K562 (cell line): ENCODE data around the gene PARD3B. TPM values are rescaled to one million over a fixed set of nuclear protein-coding genes. Genes with fewer than 3 reads are reported as not detected.

Source experiments
- ATAC-seq: fragments of 200-7000 bp; cut with Tn5 transposase; 3 replicates; pipeline ENCODE4 v1.9.1; 2020; ENCODE audit warnings: moderate library complexity
- BruUV-seq: library from RNA; stranded (reverse); fragments of 400-500 nt; replicated peaks from 2 replicates; lab custom pipeline; 2021; lab: Mats Ljungman, UMichigan
- CTCF ChIA-PET: fragments of 300-600 bp; formaldehyde crosslinking; extraction: SDS; loops from one replicate; lab custom pipeline; 2021; ENCODE audit warnings: low intra/inter-chr PET ratio; lab: Yijun Ruan, JAX
- POLR2A ChIA-PET: fragments of 300-600, 350-650 bp; sonication (Branson Sonifier 250); formaldehyde crosslinking; extraction: SDS; loops from one replicate; lab custom pipeline; 2021; ENCODE audit warnings: antibody characterized with exemption, inconsistent platforms; lab: Yijun Ruan, JAX
- DNase-seq, 4 experiments: peaks; one replicate each; pipeline versions ENCODE4 v3.0.0 to v3.0.0-alpha.2; 2011 to 2018; ENCODE audit warnings: low spot score in 3 of 4, mixed read lengths in 3 of 4; ENCODE audit errors: extremely low read depth in 1 of 4
- FAIRE-seq: peaks from 2 replicates; lab custom pipeline; 2011; peaks lifted over from hg19 to GRCh38; lab: Jason Lieb, UNC
- H2AFZ ChIP-seq: 2 replicates; pipeline ENCODE4 v1.6.0; 2011; ENCODE audit warnings: low read depth, low read length, control low read depth, inconsistent platforms
- H3K27ac ChIP-seq: fragments of 200-600 bp; 3 replicates; pipeline ENCODE4 v1.8.0; 2011; ENCODE audit warnings: low read depth, mild to moderate bottlenecking, control low read depth, inconsistent platforms, low read length, moderate library complexity, mixed read lengths; ENCODE audit errors: extremely low read depth
- H3K27me3 ChIP-seq, 2 experiments: fragments of 300-600 bp in 1 of 2; 2 replicates in 1 of 2; 3 replicates in 1 of 2; pipeline versions ENCODE4 v1.6.0 to v1.8.0; 2011; ENCODE audit warnings: inconsistent platforms in 2 of 2, low read length in 2 of 2, mild to moderate bottlenecking in 1 of 2, mixed read lengths in 1 of 2, moderate library complexity in 1 of 2; ENCODE audit not compliant: control insufficient read depth in 2 of 2, insufficient read depth in 2 of 2
- H3K36me3 ChIP-seq: fragments of 300-600 bp; 3 replicates; pipeline ENCODE4 v1.8.0; 2011; ENCODE audit warnings: mild to moderate bottlenecking, low read length, inconsistent platforms; ENCODE audit not compliant: control insufficient read depth, insufficient read depth
- H3K4me1 ChIP-seq, 2 experiments: fragments of 200-600 bp in 1 of 2; replicated peaks in 1 of 2; 2 replicates in 1 of 2; 3 replicates in 1 of 2; pipeline versions ENCODE4 v1.5.1 to v1.8.0; 2011; ENCODE audit warnings: inconsistent platforms in 2 of 2, low read length in 2 of 2, mild to moderate bottlenecking in 1 of 2, mixed read lengths in 1 of 2, moderate library complexity in 1 of 2; ENCODE audit not compliant: control insufficient read depth in 2 of 2, insufficient read depth in 2 of 2
- H3K4me2 ChIP-seq: 2 replicates; pipeline ENCODE4 v1.6.1; 2011; ENCODE audit warnings: low read length, control low read depth, inconsistent platforms, mixed read lengths; ENCODE audit not compliant: insufficient read depth
- H3K4me3 ChIP-seq: fragments of 200-600 bp; sonication (generic), shearing (Covaris generic); 2 replicates; pipeline ENCODE4 v1.5.1; 2016; ENCODE audit warnings: control low read depth, inconsistent platforms
- H3K79me2 ChIP-seq: fragments of 200-600 bp; 3 replicates; pipeline ENCODE4 v1.8.0; 2011; ENCODE audit warnings: low read length, inconsistent platforms; ENCODE audit not compliant: control insufficient read depth, insufficient read depth
- H3K9ac ChIP-seq, 2 experiments: 2 replicates each; pipeline versions ENCODE4 v1.6.0 to v1.6.1; 2011; ENCODE audit warnings: low read depth in 2 of 2, low read length in 2 of 2, control low read depth in 1 of 2, inconsistent platforms in 1 of 2, mild to moderate bottlenecking in 1 of 2, mixed read lengths in 1 of 2; ENCODE audit not compliant: insufficient read depth in 1 of 2
- H3K9me1 ChIP-seq: one replicate; pipeline ENCODE4 v1.6.0; 2011; ENCODE audit warnings: inconsistent platforms, mild to moderate bottlenecking, low read length, moderate library complexity; ENCODE audit not compliant: control insufficient read depth, insufficient read depth
- H3K9me3 ChIP-seq: replicated peaks from 2 replicates; pipeline ENCODE4 v1.5.1; 2011; ENCODE audit warnings: low read depth, low read length, inconsistent platforms; ENCODE audit not compliant: control insufficient read depth, insufficient read depth
- H4K20me1 ChIP-seq: replicated peaks from 2 replicates; pipeline ENCODE4 v1.6.1; 2011; ENCODE audit warnings: low read length, inconsistent platforms, mixed read lengths; ENCODE audit not compliant: control insufficient read depth, insufficient read depth
- CBX8 ChIP-seq: fragments of 200-600 bp; sonication (generic); IDR thresholded peaks from 2 replicates; pipeline ENCODE4 v1.6.1; 2012; ENCODE audit warnings: borderline replicate concordance, mixed run types, low read depth, mild to moderate bottlenecking, moderate library complexity, mixed read lengths, low read length, control low read depth, inconsistent platforms; ENCODE audit not compliant: poor library complexity, severe bottlenecking; ENCODE audit errors: extremely low read depth
- CHD1 ChIP-seq: fragments of 200-600 bp; sonication (generic); IDR thresholded peaks from one replicate; pipeline ENCODE4 v1.6.1; 2012; ENCODE audit warnings: mild to moderate bottlenecking, moderate library complexity, low read length, inconsistent platforms
- ESRRB ChIP-seq: fragments of 250-450 bp; sonication (Bioruptor Pico); IDR thresholded peaks from 2 replicates; pipeline ENCODE4 v1.5.0; 2020; ENCODE audit warnings: mild to moderate bottlenecking, moderate library complexity, borderline replicate concordance
- IRF2 ChIP-seq: sonication (generic); formaldehyde crosslinking; IDR thresholded peaks from 2 replicates; pipeline ENCODE4 v1.8.1; 2022; ENCODE audit warnings: mild to moderate bottlenecking, missing genetic modification reagents
- NR2C1 ChIP-seq, 2 experiments: fragments of 450-650 bp; IDR thresholded peaks; 2 replicates each; pipeline ENCODE4 v1.6.1; 2017; ENCODE audit warnings: mild to moderate bottlenecking in 2 of 2, antibody characterized with exemption in 1 of 2, inconsistent platforms in 1 of 2, missing compliant biosample characterization in 1 of 2, missing genetic modification characterization in 1 of 2
- PTRF ChIP-seq: fragments of 450-650 bp; IDR thresholded peaks from 2 replicates; pipeline ENCODE4 v1.6.1; 2016; ENCODE audit warnings: mild to moderate bottlenecking, missing genetic modification characterization, missing compliant biosample characterization
- TEAD1 ChIP-seq, 2 experiments: fragments of 450-650 bp in 1 of 2; sonication (generic) in 1 of 2; formaldehyde crosslinking; IDR thresholded peaks; 2 replicates each; pipeline versions ENCODE4 v1.4.0 to v1.8.0; 2020 to 2022; ENCODE audit warnings: mild to moderate bottlenecking in 2 of 2, missing genetic modification reagents in 1 of 2
- XRCC4 ChIP-seq: IDR thresholded peaks from one replicate; pipeline ENCODE4 v1.6.1; 2011; ENCODE audit not compliant: insufficient read depth, insufficient read length; ENCODE audit errors: extremely low read depth
- WGBS: fragments of 100-300 bp; shearing (Covaris generic); methylation state at CpG from one replicate; pipeline ENCODE4 v1.1.6; 2016; ENCODE audit warnings: low coverage, mixed read lengths; ENCODE audit not compliant: insufficient coverage; ENCODE audit errors: missing lambda C conversion rate; 5-methylcytosine and 5-hydroxymethylcytosine counted together
- in situ Hi-C: fragments of 300-500 bp; cut with MboI; formaldehyde crosslinking; loops from 4 replicates; pipeline ENCODE4 v1.15.0; 2018; ENCODE audit warnings: inconsistent platforms, mixed read lengths
- intact Hi-C: fragments of 100-400 bp; cut with micrococcal nuclease; formaldehyde crosslinking; loops from 2 replicates; pipeline ENCODE4 v1.14.2; 2022
- polyA plus RNA-seq, 8 experiments: library from polyadenylated mRNA; depleted of rRNA in 4 of 8; stranded (reverse) in 5 of 8; unstranded in 3 of 8; fragments of >200 nt; fragmentation: Nextera tagmentation in 2 of 8; fragmentation: Illumina TruSeq in 1 of 8; extraction: Ambion mirVana in 2 of 8; extraction: Trizol in 1 of 8; gene quantifications; 2 replicates each; pipeline versions ENCODE4 v1.2.1 to v1.2.3, GENCODE V29; 2011 to 2014; ENCODE audit warnings: inconsistent platforms in 1 of 8, missing spikeins in 1 of 8
- total RNA-seq, 7 experiments: library from RNA; depleted of rRNA in 6 of 7; stranded (reverse); fragments of >200 nt in 6 of 7; fragmentation: Illumina TruSeq in 2 of 7; extraction: Trizol in 2 of 7; gene quantifications; 2 replicates each; pipeline versions ENCODE4 v1.2.1 to v1.2.3, GENCODE V29; 2011 to 2021; ENCODE audit warnings: low replicate concordance in 1 of 7
- TF ChIP-seq, protein P1 (sequence below): sonication (generic); formaldehyde crosslinking; IDR thresholded peaks from 2 replicates; pipeline ENCODE4 v1.8.0; 2023; ENCODE audit warnings: mild to moderate bottlenecking, missing genetic modification reagents

The PARD3B gene
- total and polyA plus RNA-seq, 9 of the 15 experiments (the other 6 are each of a cell fraction or from before 2014, with no cell fraction given), result 0.15 to 3.0 (median 1.1) TPM

DNA sequence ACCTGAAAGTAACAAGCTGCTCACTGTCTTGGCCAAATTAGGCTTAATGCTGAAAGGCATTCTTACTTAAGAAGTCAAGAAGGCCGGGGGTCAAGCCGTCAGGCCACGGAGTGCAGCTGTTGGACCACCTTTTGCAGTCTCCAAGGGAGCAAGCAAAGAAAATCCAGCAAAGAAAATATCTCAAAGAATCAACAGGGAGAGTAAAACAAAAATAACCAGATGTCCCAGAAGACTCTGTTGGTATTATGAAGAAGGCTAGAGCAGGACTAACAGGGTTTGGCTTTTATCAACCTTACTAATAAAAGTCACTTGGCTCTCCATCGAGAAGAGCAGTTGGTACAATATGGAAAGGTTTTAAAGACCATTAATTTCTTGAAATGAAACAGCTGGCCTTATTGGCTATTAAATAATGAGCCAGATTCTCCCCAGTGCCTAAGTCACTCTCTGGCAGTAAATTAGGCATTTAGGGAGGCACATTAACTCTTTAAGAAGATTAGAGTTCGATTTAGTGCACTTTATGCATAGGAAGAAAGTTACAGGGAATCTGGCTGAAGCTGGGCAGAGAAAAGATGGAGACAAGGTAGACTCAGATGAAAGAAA lies 1026.2 kb downstream of the PARD3B start:
- H3K4me3 ChIP-seq, result no peak overlapping the region
- no peaks in the 10 kb centered on the region for H3K9me1 ChIP-seq
- no TSS peak for BruUV-seq
- WGBS, result 0% methylated on average over 5 of the region's 5 CpGs
- no peak overlapping the region for H3K9ac ChIP-seq
- no peak overlapping the region for H3K4me2 ChIP-seq
- FAIRE-seq, result no peak
- intact Hi-C loops, result no loop called here
- CTCF ChIA-PET, result no interaction called here
- no peaks in the 10 kb centered on the region for H4K20me1 ChIP-seq
- no peaks in the 10 kb centered on the region for H3K79me2 ChIP-seq
- no peak overlapping the region for H3K27ac ChIP-seq
- no peaks in the 10 kb centered on the region for H3K4me1 ChIP-seq
- no peak for DNase-seq
- H2AFZ ChIP-seq, result no peak overlapping the region
- POLR2A ChIA-PET, result no interaction called here
- ATAC-seq, result no peak
- no peaks in the 10 kb centered on the region for H3K27me3 ChIP-seq
- in situ Hi-C loops, result no loop called here
- no peaks in the 10 kb centered on the region for H3K36me3 ChIP-seq
- no peaks in the 10 kb centered on the region for H3K9me3 ChIP-seq
- TF ChIP-seq ESRRB, result no peak
- TF ChIP-seq XRCC4, result no peak
- no peak for TF ChIP-seq CHD1
- no peak for TF ChIP-seq TEAD1 (CRISPR knock-in tag; IDR thresholded peaks at IDR 0.05)
- TF ChIP-seq IRF2, result no peak

DNA sequence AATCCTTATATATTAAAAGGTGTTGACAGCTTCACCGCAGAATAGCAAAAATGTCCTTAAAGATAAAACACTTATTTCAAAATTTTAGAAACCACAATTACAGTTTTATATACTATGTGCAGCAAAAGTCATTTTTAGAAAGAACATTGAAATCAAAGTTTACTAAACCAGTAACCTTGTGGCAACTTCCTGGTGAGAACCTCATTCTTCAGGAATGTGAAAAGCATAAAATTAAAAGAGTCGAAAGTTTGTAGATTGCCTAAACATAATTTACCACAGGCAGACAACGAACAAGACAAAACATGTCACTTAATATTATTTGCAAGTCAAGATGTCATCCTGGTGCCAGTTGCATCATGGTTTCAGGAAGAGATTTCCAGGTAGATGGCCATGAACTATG lies 1028.7 kb downstream of the PARD3B start:
- no peak overlapping the region for H3K9ac ChIP-seq
- DNase-seq, result no peak
- no TSS peak for BruUV-seq
- FAIRE-seq, result no peak
- POLR2A ChIA-PET, result no interaction called here
- H3K27me3 ChIP-seq, result no peaks in the 10 kb centered on the region
- H3K4me3 ChIP-seq, result no peak overlapping the region
- no peak overlapping the region for H2AFZ ChIP-seq
- H3K9me1 ChIP-seq, result no peaks in the 10 kb centered on the region
- ATAC-seq, result no peak
- in situ Hi-C loops (no loop called here), intact Hi-C loops (no loop called here)
- H4K20me1 ChIP-seq, result no peaks in the 10 kb centered on the region
- no peaks in the 10 kb centered on the region for H3K9me3 ChIP-seq
- H3K4me1 ChIP-seq, result no peaks in the 10 kb centered on the region
- no peak overlapping the region for H3K27ac ChIP-seq
- CTCF ChIA-PET, result no interaction called here
- WGBS, result 3% methylated on average over 3 of the region's 3 CpGs
- no peaks in the 10 kb centered on the region for H3K79me2 ChIP-seq
- H3K4me2 ChIP-seq, result no peak overlapping the region
- no peaks in the 10 kb centered on the region for H3K36me3 ChIP-seq
- TF ChIP-seq, protein P1, sequence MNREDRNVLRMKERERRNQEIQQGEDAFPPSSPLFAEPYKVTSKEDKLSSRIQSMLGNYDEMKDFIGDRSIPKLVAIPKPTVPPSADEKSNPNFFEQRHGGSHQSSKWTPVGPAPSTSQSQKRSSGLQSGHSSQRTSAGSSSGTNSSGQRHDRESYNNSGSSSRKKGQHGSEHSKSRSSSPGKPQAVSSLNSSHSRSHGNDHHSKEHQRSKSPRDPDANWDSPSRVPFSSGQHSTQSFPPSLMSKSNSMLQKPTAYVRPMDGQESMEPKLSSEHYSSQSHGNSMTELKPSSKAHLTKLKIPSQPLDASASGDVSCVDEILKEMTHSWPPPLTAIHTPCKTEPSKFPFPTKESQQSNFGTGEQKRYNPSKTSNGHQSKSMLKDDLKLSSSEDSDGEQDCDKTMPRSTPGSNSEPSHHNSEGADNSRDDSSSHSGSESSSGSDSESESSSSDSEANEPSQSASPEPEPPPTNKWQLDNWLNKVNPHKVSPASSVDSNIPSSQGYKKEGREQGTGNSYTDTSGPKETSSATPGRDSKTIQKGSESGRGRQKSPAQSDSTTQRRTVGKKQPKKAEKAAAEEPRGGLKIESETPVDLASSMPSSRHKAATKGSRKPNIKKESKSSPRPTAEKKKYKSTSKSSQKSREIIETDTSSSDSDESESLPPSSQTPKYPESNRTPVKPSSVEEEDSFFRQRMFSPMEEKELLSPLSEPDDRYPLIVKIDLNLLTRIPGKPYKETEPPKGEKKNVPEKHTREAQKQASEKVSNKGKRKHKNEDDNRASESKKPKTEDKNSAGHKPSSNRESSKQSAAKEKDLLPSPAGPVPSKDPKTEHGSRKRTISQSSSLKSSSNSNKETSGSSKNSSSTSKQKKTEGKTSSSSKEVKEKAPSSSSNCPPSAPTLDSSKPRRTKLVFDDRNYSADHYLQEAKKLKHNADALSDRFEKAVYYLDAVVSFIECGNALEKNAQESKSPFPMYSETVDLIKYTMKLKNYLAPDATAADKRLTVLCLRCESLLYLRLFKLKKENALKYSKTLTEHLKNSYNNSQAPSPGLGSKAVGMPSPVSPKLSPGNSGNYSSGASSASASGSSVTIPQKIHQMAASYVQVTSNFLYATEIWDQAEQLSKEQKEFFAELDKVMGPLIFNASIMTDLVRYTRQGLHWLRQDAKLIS (CRISPR knock-in tag), result no peak
- TF ChIP-seq PTRF (no peak), CBX8 (no peak), NR2C1 (IDR thresholded peaks at IDR 0.05) (no peak), NR2C1 (tag; IDR thresholded peaks at IDR 0.05) (no peak)
